Measurements from ENCODE around the gene PCDHA6. TPM values are rescaled to one million over a fixed set of nuclear protein-coding genes. Genes with fewer than 3 reads are reported as not detected.
"Not testable (repeated sequence)": the region's sequence is repeated elsewhere in the genome, so short reads cannot be mapped to it uniquely, and the experiment has no call there.

PCDHA6 gene
- total and polyA plus RNA-seq, 7 donors: not detected

- H3K27me3 ChIP-seq (ENCODE audit: insufficient read depth in 3 of 3, low read length in 2 of 3): peaks cover 0 to under 1% (median 0%) of the 10 kb centered on the region in 3 donors
- DNase-seq: no peak
- no peaks in the 10 kb centered on the region for H3K4me1 ChIP-seq
- ATAC-seq: no peak
- intact Hi-C loops (cut with DNase I): no loop called here
- no peaks in the 10 kb centered on the region for H3K36me3 ChIP-seq (ENCODE audit: insufficient read depth in 1 of 2, low read depth in 1 of 2)
- no peak within 1 kb of the TSS for H3K27ac ChIP-seq
- WGBS, 3 donors: 16 to 24% (median 21%) methylated on average over 43 to 47 of the region's 47 CpGs
- no peak within 1 kb of the TSS for H3K4me3 ChIP-seq
- TF ChIP-seq, protein P1, sequence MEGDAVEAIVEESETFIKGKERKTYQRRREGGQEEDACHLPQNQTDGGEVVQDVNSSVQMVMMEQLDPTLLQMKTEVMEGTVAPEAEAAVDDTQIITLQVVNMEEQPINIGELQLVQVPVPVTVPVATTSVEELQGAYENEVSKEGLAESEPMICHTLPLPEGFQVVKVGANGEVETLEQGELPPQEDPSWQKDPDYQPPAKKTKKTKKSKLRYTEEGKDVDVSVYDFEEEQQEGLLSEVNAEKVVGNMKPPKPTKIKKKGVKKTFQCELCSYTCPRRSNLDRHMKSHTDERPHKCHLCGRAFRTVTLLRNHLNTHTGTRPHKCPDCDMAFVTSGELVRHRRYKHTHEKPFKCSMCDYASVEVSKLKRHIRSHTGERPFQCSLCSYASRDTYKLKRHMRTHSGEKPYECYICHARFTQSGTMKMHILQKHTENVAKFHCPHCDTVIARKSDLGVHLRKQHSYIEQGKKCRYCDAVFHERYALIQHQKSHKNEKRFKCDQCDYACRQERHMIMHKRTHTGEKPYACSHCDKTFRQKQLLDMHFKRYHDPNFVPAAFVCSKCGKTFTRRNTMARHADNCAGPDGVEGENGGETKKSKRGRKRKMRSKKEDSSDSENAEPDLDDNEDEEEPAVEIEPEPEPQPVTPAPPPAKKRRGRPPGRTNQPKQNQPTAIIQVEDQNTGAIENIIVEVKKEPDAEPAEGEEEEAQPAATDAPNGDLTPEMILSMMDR (IDR thresholded peaks at IDR 0.05): no peak
- H3K9me3 ChIP-seq: peaks cover 7% of the 10 kb centered on the region
Measured at GRCh38 chr5:140840978-140841962, 13.5 kb downstream of the PCDHA6 start, which contains the start of gene PCDHA8. TSS of gene PCDHA8 (plus strand) at chr5:140841187. CDS start at chr5:140841322, 135 bp downstream.

DNA sequence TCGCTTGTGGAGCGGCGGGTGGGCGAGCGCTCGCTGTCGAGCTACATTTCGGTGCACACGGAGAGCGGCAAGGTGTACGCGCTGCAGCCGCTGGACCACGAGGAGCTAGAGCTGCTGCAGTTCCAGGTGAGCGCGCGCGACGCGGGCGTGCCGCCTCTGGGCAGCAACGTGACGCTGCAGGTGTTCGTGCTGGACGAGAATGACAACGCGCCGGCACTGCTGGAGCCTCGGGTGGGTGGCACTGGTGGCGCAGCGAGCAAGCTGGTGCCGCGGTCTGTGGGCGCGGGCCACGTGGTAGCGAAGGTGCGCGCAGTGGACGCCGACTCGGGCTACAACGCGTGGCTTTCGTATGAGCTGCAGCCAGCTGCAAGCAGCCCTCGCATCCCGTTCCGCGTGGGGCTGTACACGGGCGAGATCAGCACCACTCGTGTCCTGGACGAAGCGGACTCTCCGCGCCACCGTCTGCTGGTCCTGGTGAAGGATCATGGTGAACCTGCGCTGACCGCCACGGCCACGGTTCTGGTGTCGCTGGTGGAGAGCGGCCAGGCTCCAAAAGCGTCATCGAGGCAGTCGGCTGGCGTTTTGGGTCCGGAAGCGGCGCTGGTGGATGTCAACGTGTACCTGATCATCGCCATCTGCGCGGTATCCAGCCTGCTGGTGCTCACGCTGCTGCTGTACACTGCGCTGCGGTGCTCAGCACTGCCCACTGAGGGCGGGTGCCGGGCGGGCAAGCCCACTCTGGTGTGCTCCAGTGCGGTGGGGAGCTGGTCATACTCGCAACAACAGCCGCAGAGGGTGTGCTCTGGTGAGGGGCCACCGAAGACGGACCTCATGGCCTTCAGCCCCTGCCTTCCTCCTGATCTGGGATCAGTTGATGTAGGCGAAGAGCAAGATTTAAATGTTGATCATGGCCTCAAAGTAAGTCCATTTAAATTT lies 15.3 kb downstream of the PCDHA6 start:
- WGBS, 3 donors: 41 to 46% methylated on average over 48 to 87 of the region's 87 CpGs; no CpG with 5 or more reads in 1 of the 3 donors
- peaks cover 4% of the 10 kb centered on the region for H3K9me3 ChIP-seq
- DNase-seq: no peak
- H3K36me3 ChIP-seq (ENCODE audit: insufficient read depth in 1 of 2, low read depth in 1 of 2): no peaks in the 10 kb centered on the region
- TF ChIP-seq, protein P1 (IDR thresholded peaks at IDR 0.05): no peak
- no peak for ATAC-seq
- no peak overlapping the region for H3K27ac ChIP-seq
- no peak overlapping the region for H3K4me3 ChIP-seq
- intact Hi-C loops (cut with DNase I): no loop called here
- no peaks in the 10 kb centered on the region for H3K4me1 ChIP-seq
- H3K27me3 ChIP-seq (ENCODE audit: insufficient read depth in 3 of 3, low read length in 2 of 3): peaks cover 0 to 6% (median 0%) of the 10 kb centered on the region in 3 donors

GRCh38 chr5:140848139-140849102 lies 20.7 kb downstream of the PCDHA6 start, which contains the start of gene PCDHA9:
TSS of gene PCDHA9 (plus strand) at chr5:140848382. CDS start at chr5:140848496, 114 bp downstream.
- whole genome bisulfite sequencing, 3 donors: 17 to 18% methylated on average over 32 to 46 of the region's 48 CpGs; no CpG with 5 or more reads in 1 of the 3 donors
- ATAC-seq; H3K27ac ChIP-seq; H3K4me1 ChIP-seq; H3K4me3 ChIP-seq; H3K27me3 ChIP-seq (ENCODE audit: insufficient read depth in 3 of 3, low read length in 2 of 3); H3K36me3 ChIP-seq (ENCODE audit: insufficient read depth in 1 of 2, low read depth in 1 of 2); DNase-seq; intact Hi-C loops (cut with DNase I); H3K9me3 ChIP-seq: not testable (repeated sequence)

DNA sequence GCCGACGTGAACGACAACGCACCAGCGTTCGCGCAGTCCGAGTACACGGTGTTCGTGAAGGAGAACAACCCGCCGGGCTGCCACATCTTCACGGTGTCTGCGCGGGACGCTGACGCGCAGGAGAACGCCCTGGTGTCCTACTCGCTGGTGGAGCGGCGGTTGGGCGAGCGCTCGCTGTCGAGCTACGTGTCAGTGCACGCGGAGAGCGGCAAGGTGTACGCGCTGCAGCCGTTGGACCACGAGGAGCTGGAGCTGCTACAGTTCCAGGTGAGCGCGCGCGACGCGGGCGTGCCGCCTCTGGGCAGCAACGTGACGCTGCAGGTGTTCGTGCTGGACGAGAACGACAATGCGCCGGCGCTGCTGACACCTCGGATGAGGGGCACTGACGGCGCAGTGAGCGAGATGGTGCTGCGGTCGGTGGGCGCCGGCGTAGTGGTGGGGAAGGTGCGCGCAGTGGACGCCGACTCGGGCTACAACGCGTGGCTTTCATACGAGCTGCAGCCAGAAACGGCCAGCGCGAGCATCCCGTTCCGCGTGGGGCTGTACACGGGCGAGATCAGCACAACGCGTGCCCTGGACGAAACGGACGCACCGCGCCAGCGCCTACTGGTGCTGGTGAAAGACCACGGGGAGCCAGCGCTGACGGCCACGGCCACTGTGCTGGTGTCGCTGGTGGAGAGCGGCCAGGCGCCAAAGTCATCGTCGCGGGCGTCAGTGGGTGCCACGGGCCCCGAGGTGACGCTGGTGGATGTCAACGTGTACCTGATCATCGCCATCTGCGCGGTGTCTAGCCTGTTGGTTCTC lies 22.3 kb downstream of the PCDHA6 start:
- H3K9me3 ChIP-seq; ATAC-seq; H3K4me3 ChIP-seq; H3K4me1 ChIP-seq; H3K36me3 ChIP-seq (ENCODE audit: insufficient read depth in 1 of 2, low read depth in 1 of 2); H3K27ac ChIP-seq; intact Hi-C loops (cut with DNase I); DNase-seq: not testable (repeated sequence)
- peaks cover 0 to 11% (median 3%) of the 10 kb centered on the region in 3 donors for H3K27me3 ChIP-seq (ENCODE audit: insufficient read depth in 3 of 3, low read length in 2 of 3)
- 39 to 49% methylated on average over 25 to 101 of the region's 101 CpGs; no CpG with 5 or more reads in 1 of the 3 donors for WGBS, 3 donors
